Endodermal cell (in vitro differentiated cells): ENCODE measurements around the gene HOXB4. TPM values are rescaled to one million over a fixed set of nuclear protein-coding genes. Genes with fewer than 3 reads are reported as not detected.

Experiments
- DNase-seq: peaks from one replicate; pipeline ENCODE4 v3.0.0-alpha.2; 2017
- H3K27ac ChIP-seq: 2 replicates; pipeline ENCODE4 v1.5.1; 2013; ENCODE audit warnings: mild to moderate bottlenecking, low read depth, low read length, moderate library complexity
- H3K27me3 ChIP-seq: 2 replicates; pipeline ENCODE4 v1.6.1; 2013; ENCODE audit warnings: mild to moderate bottlenecking, low read length, moderate library complexity; ENCODE audit not compliant: insufficient read depth, control insufficient read depth, poor library complexity, severe bottlenecking
- H3K36me3 ChIP-seq: 2 replicates; pipeline ENCODE4 v1.7.0; 2013; ENCODE audit warnings: mild to moderate bottlenecking, low read length, moderate library complexity; ENCODE audit not compliant: control insufficient read depth, insufficient read depth
- H3K4me1 ChIP-seq: one replicate; pipeline ENCODE4 v1.7.0; 2013; ENCODE audit warnings: low read length; ENCODE audit not compliant: control insufficient read depth, insufficient read depth
- H3K4me3 ChIP-seq: 2 replicates; pipeline ENCODE4 v1.5.1; 2013; ENCODE audit warnings: mild to moderate bottlenecking, low read length, moderate library complexity
- H3K9ac ChIP-seq: 2 replicates; pipeline ENCODE4 v1.6.1; 2013; ENCODE audit warnings: mild to moderate bottlenecking, low read length, moderate library complexity; ENCODE audit not compliant: poor library complexity, severe bottlenecking; ENCODE audit errors: extremely low read depth
- H3K9me3 ChIP-seq: 2 replicates; pipeline ENCODE4 v1.6.1; 2013; ENCODE audit warnings: mild to moderate bottlenecking, low read length, moderate library complexity; ENCODE audit not compliant: control insufficient read depth
- H3K27ac Mint-ChIP-seq: 2 replicates; pipeline ENCODE4 v1.8.0; 2020; ENCODE audit warnings: mixed read lengths
- H3K27me3 Mint-ChIP-seq: 2 replicates; pipeline ENCODE4 v1.8.0; 2021; ENCODE audit warnings: mild to moderate bottlenecking, mixed read lengths; ENCODE audit not compliant: insufficient read depth
- H3K36me3 Mint-ChIP-seq: 2 replicates; pipeline ENCODE4 v1.8.0; 2020; ENCODE audit warnings: low read depth, mixed read lengths
- H3K4me1 Mint-ChIP-seq: 2 replicates; pipeline ENCODE4 v1.8.0; 2020; ENCODE audit warnings: mixed read lengths
- H3K4me3 Mint-ChIP-seq: 2 replicates; pipeline ENCODE4 v1.8.0; 2020; ENCODE audit warnings: mild to moderate bottlenecking, moderate library complexity, mixed read lengths
- H3K9me3 Mint-ChIP-seq: 2 replicates; pipeline ENCODE4 v1.8.0; 2020; ENCODE audit warnings: mild to moderate bottlenecking, mixed read lengths
- WGBS, 2 experiments: methylation state at CpG; one replicate each; pipeline versions ENCODE4 v1.1.5 to v1.1.7; 2013; ENCODE audit warnings: missing lambda C conversion rate in 2 of 2, mixed read lengths in 1 of 2; ENCODE audit not compliant: insufficient coverage in 1 of 2, insufficient read length in 1 of 2; 5-methylcytosine and 5-hydroxymethylcytosine counted together
- total RNA-seq, 2 donors: library from RNA; stranded (reverse); fragmentation: NEBNext Ultra II Directional in 1 of 2; extraction: Animal tissue kit (Norgen Biotek cat#: 25700) in 1 of 2; gene quantifications; 2 replicates in 1 of 2; 3 replicates in 1 of 2; pipeline ENCODE4 v1.2.1, GENCODE V29; 2021
- TF ChIP-seq, protein P1 (sequence below): fragments of 200-600 bp; sonication (generic); conservative IDR thresholded peaks from 2 replicates; pipeline ENCODE4 v1.5.0; 2021; ENCODE audit warnings: antibody characterized with exemption, mild to moderate bottlenecking

Gene HOXB4
- total RNA-seq, 2 donors from 2014 or later = not detected

DNA sequence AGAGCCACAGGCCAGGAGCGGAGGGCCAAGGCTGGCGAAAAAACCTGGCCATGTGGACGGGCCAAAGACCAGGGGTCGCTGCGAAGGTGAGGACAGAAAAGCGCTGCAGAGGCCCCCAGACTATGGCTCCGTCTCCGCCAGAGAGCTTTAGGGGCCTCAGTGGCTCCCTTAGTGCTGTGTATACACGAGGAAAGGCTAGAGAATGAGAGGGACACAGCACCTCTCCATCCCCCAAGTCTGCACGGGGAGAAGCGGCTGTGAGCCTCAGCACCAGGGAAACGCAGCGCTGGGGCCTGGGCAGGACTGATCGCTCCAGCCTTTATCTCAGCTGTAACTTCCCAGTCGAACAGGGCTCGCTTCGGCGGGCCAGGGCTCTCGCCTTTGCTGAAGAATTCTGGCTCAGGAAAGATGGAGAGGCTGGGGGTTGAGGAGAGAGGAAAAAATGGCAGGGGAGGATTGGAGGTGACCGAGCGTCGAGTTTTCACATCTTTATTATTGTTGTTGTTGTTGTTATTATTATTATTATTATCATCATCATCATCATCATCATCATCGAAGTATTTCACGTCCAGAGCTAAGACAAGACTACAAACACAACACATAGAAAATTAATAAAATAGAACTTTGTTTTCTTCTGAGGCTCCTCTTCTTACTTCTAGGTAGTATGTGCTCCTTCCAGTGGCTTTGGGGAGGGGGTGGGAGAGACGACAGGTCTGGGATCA is 17.3 kb upstream of the HOXB4 start:
- Mint-ChIP-seq H3K4me3 (no peak overlapping the region), H3K4me1 (peaks cover 16% of the 10 kb centered on the region), H3K27me3 (peaks cover 100% of the 10 kb centered on the region), H3K27ac (no peak overlapping the region), H3K9me3 (no peaks in the 10 kb centered on the region), H3K36me3 (no peaks in the 10 kb centered on the region)
- Histone ChIP-seq H3K27ac (no peak overlapping the region), H3K9me3 (no peaks in the 10 kb centered on the region), H3K4me3 (no peak overlapping the region), H3K9ac (no peak overlapping the region), H3K4me1 (no peaks in the 10 kb centered on the region), H3K27me3 (peaks cover 100% of the 10 kb centered on the region), H3K36me3 (no peaks in the 10 kb centered on the region)
- DNase-seq = peak; percentile 74
- TF ChIP-seq, protein P1, sequence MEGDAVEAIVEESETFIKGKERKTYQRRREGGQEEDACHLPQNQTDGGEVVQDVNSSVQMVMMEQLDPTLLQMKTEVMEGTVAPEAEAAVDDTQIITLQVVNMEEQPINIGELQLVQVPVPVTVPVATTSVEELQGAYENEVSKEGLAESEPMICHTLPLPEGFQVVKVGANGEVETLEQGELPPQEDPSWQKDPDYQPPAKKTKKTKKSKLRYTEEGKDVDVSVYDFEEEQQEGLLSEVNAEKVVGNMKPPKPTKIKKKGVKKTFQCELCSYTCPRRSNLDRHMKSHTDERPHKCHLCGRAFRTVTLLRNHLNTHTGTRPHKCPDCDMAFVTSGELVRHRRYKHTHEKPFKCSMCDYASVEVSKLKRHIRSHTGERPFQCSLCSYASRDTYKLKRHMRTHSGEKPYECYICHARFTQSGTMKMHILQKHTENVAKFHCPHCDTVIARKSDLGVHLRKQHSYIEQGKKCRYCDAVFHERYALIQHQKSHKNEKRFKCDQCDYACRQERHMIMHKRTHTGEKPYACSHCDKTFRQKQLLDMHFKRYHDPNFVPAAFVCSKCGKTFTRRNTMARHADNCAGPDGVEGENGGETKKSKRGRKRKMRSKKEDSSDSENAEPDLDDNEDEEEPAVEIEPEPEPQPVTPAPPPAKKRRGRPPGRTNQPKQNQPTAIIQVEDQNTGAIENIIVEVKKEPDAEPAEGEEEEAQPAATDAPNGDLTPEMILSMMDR = no peak
- 6 to 12% methylated on average over 9 to 20 of the region's 25 CpGs for WGBS, 2 experiments

DNA sequence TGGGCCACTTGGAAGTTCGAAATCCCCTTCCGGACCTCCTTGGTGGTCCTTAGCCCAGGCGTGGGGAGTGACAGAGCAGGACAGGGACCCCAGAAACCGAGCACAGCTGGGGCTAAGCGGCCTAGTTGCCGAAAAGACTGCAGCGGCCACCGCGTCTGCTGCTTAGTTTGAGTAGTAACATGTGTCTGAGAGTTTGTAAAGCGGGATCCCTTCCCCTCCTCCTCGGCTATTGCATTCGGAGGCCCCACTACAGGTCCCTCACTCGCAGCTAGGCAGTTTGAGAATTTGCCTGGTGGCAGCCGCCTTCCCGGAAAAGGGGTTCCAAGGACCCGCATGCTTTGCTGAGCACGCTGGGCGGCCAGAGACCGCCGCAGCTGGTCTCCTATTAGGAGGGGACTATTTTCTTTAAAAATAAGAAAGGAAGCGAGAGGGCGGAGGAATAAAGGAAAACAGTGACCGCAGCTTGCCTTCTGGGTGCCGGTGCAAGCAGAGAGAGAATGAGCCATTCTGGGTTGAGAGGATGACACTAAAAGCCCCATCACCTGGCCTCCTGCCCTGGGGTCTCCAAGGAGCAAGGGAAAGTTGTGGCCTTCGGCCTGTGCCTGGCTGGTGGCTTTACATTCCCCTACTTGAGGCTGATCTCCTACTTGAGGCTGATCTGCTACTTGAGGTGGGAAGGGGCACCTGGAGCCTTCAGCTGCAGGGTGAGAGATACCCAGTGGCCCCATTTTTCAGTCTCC is 16.6 kb upstream of the HOXB4 start:
- WGBS, 2 experiments = 8 to 12% methylated on average over 7 to 25 of the region's 25 CpGs
- Histone ChIP-seq H3K36me3 (no peaks in the 10 kb centered on the region), H3K27me3 (peaks cover 100% of the 10 kb centered on the region), H3K4me1 (no peaks in the 10 kb centered on the region), H3K27ac (no peak overlapping the region), H3K9ac (no peak overlapping the region), H3K4me3 (no peak overlapping the region), H3K9me3 (no peaks in the 10 kb centered on the region)
- peak; percentile 79 for DNase-seq
- peaks cover 100% of the 10 kb centered on the region for H3K27me3 Mint-ChIP-seq
- H3K27ac Mint-ChIP-seq = no peak overlapping the region
- H3K36me3 Mint-ChIP-seq = no peaks in the 10 kb centered on the region
- H3K4me3 Mint-ChIP-seq = no peak overlapping the region
- H3K9me3 Mint-ChIP-seq = no peaks in the 10 kb centered on the region
- TF ChIP-seq, protein P1 = no peak
- H3K4me1 Mint-ChIP-seq = peaks cover 15% of the 10 kb centered on the region

DNA sequence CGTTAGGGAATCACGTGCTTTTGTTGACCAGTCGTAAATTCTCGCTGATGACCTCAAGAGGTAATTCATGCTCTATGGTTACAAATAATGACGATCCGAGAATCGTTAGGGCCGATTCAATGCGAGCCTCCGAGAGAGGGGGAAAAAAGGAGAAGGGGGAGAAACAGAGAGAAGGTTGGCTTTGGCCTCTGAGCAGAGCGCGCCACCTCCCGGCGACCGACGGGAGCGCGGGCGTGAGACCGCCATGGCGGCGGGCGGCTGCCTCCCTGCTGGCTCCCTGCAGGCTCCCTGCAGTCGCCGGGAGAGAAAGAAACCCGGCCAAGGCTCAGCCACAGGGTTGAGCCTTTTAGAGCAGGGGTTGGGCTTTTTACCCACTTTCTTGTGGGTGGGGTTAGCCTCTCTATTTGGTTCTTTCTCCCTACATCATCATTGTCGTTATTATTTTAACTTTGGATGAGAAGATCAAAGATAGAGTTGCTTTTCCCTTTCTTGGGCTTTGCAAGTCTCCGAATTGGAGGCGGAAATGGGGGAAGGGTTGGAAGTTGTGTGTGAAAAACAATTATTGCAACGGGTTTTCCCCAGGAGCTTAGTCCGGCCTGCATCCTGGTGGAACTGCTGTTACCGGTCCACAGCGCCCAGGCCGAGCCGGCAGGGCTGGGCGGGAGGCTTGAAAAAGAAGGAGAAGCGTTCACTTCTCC is 15.8 kb upstream of the HOXB4 start:
- peak; percentile 99 for DNase-seq
- Histone ChIP-seq H3K27me3 (peaks cover 100% of the 10 kb centered on the region), H3K4me3 (no peak overlapping the region), H3K36me3 (no peaks in the 10 kb centered on the region), H3K9ac (no peak overlapping the region), H3K27ac (no peak overlapping the region), H3K9me3 (no peaks in the 10 kb centered on the region), H3K4me1 (no peaks in the 10 kb centered on the region)
- no peaks in the 10 kb centered on the region for H3K36me3 Mint-ChIP-seq
- no peak overlapping the region for H3K4me3 Mint-ChIP-seq
- 2% methylated on average over 18 to 36 of the region's 37 CpGs for WGBS, 2 experiments
- TF ChIP-seq, protein P1 = peak; percentile 95
- no peak overlapping the region for H3K27ac Mint-ChIP-seq
- H3K4me1 Mint-ChIP-seq = peaks cover 15% of the 10 kb centered on the region
- H3K27me3 Mint-ChIP-seq = peaks cover 100% of the 10 kb centered on the region
- H3K9me3 Mint-ChIP-seq = no peaks in the 10 kb centered on the region
